ENCODE results near the gene CALHM5. TPM values are rescaled to one million over a fixed set of nuclear protein-coding genes. Genes with fewer than 3 reads are reported as not detected.
A peak's percentile ranks its signal among the peaks of the same experiment; 100 is the strongest.

CALHM5 gene
- total and polyA plus RNA-seq, 2 donors from 2014 or later, result 1.3 to 2.1 TPM

DNA sequence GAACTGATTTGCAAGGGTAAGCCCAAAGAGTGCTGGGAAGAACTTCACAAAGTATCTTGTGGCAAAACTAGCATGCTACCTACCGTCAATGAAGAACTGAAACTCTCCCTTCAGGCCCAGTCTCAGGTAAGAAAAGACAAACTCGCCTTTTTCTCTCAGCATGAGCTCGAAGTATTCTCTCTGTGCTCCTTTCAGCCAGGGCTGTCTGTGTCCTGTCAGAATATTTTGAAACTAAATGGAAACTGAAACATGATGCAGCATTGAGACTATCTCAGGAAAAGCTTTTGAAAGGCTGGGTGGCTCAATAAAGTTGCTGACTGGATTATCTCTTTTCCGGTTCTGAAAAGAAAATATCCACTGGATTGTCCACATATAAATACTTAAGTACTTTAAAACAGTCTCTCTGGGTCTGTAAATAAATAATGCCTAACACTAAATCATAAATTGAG, 696 bp downstream of the CALHM5 start:
- peak overlapping the region in 2 of 3 donors; percentile 2 to 64 for H3K9ac ChIP-seq (ENCODE audit: low read length in 3 of 3)
- intact Hi-C loops (cut with DNase I), result no loop called here
- DNase-seq (peak in 1 of 5 donors; percentile 29), FAIRE-seq (no peak)
- H3K27ac ChIP-seq (ENCODE audit: low read depth in 2 of 2, low read length in 2 of 2), result peak overlapping the region; percentile 69 to 80
- H3K9me3 ChIP-seq (ENCODE audit: control insufficient read depth in 2 of 3, insufficient read depth in 1 of 3, low read length in 3 of 3), result peaks cover 0 to 1% (median 0%) of the 10 kb centered on the region in 3 donors
- no peaks in the 10 kb centered on the region for H3K27me3 ChIP-seq (ENCODE audit: control insufficient read depth, insufficient read depth, low read length)
- peak overlapping the region; percentile 45 to 56 (median 49) for H3K4me3 ChIP-seq (ENCODE audit: low read length in 3 of 3)
- H3K36me3 ChIP-seq (ENCODE audit: control insufficient read depth in 2 of 3, insufficient read depth in 3 of 3, low read length in 3 of 3), result no peaks in the 10 kb centered on the region
- TF ChIP-seq, protein P1, sequence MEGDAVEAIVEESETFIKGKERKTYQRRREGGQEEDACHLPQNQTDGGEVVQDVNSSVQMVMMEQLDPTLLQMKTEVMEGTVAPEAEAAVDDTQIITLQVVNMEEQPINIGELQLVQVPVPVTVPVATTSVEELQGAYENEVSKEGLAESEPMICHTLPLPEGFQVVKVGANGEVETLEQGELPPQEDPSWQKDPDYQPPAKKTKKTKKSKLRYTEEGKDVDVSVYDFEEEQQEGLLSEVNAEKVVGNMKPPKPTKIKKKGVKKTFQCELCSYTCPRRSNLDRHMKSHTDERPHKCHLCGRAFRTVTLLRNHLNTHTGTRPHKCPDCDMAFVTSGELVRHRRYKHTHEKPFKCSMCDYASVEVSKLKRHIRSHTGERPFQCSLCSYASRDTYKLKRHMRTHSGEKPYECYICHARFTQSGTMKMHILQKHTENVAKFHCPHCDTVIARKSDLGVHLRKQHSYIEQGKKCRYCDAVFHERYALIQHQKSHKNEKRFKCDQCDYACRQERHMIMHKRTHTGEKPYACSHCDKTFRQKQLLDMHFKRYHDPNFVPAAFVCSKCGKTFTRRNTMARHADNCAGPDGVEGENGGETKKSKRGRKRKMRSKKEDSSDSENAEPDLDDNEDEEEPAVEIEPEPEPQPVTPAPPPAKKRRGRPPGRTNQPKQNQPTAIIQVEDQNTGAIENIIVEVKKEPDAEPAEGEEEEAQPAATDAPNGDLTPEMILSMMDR (IDR thresholded peaks at IDR 0.05; ENCODE audit: borderline replicate concordance, extremely low read depth, insufficient read depth), result no peak
- H3K4me1 ChIP-seq (ENCODE audit: control insufficient read depth in 2 of 3, insufficient read depth in 2 of 3, low read depth in 1 of 3, low read length in 3 of 3), result no peaks in the 10 kb centered on the region

DNA sequence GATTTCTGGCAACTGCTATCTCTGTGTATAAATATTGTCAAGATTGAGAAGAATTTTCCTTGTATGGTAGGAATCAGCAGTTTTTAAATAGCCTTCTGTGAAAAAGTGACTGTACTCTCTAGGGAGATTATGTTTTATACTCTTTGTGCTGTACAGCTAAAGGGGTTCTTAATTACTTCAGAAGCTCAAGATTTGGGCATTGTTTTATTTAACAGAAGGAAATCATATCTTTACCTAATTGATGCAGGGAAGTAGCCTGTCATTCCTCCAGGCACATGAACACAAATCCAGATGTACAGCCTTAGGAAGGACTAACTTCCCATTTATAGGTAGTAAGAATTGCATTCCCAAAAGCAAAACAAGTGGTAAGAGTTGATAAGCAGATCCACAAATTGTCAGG, 1.3 kb downstream of the CALHM5 start:
- DNase-seq, result peak in 1 of 5 donors; percentile 40
- H3K27ac ChIP-seq (ENCODE audit: low read depth in 2 of 2, low read length in 2 of 2), result peak overlapping the region in 1 of 2 donors; percentile 63
- peak overlapping the region; percentile 27 to 56 (median 45) for H3K4me3 ChIP-seq (ENCODE audit: low read length in 3 of 3)
- TF ChIP-seq, protein P1 (IDR thresholded peaks at IDR 0.05; ENCODE audit: borderline replicate concordance, extremely low read depth, insufficient read depth), result no peak
- peak overlapping the region in 1 of 3 donors; percentile 2 for H3K9ac ChIP-seq (ENCODE audit: low read length in 3 of 3)
- no peaks in the 10 kb centered on the region for H3K4me1 ChIP-seq (ENCODE audit: control insufficient read depth in 2 of 3, insufficient read depth in 2 of 3, low read depth in 1 of 3, low read length in 3 of 3)
- no peaks in the 10 kb centered on the region for H3K27me3 ChIP-seq (ENCODE audit: control insufficient read depth, insufficient read depth, low read length)
- no peak for FAIRE-seq
- intact Hi-C loops (cut with DNase I), result no loop called here
- no peaks in the 10 kb centered on the region for H3K36me3 ChIP-seq (ENCODE audit: control insufficient read depth in 2 of 3, insufficient read depth in 3 of 3, low read length in 3 of 3)
- peaks cover 0 to 1% (median 0%) of the 10 kb centered on the region in 3 donors for H3K9me3 ChIP-seq (ENCODE audit: control insufficient read depth in 2 of 3, insufficient read depth in 1 of 3, low read length in 3 of 3)

DNA sequence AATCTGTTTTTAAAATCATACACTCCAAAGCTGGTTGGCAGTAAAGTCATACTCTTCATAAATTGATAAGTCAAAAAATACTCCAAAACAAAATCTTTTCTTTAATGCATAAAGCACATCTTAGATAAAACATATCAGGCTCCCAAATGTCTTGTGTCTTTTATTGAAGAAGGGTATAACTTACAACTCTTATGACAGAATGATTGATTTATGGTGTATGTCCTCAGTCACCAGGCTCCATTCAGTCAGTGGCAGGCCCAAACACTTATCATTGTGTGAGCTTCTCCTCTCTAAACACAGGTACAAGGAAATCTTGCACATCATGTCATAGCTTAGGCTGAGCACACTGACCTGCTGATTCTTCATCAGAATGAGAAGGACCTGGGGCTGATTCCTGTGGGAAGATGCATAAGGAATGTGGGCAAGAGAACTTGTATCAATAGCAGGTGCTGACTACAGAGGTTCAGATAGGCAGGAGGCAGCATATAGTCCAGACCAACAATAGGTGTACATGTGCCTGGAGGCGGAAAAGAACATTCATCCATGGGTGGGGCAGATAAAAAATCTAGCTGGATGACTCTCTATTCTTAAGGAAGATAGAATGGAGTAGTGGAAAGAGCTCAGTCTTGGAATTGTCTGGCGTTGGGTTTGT, 1.9 kb downstream of the CALHM5 start:
- FAIRE-seq, result no peak
- TF ChIP-seq, protein P1 (IDR thresholded peaks at IDR 0.05; ENCODE audit: borderline replicate concordance, extremely low read depth, insufficient read depth), result no peak
- peak overlapping the region in 1 of 3 donors; percentile 2 for H3K9ac ChIP-seq (ENCODE audit: low read length in 3 of 3)

More for the DNA sequence above, 1.9 kb downstream of the CALHM5 start:
- peak overlapping the region in 2 of 3 donors; percentile 45 to 56 for H3K4me3 ChIP-seq (ENCODE audit: low read length in 3 of 3)
- no peak for DNase-seq
- no peaks in the 10 kb centered on the region for H3K27me3 ChIP-seq (ENCODE audit: control insufficient read depth, insufficient read depth, low read length)
- no peaks in the 10 kb centered on the region for H3K4me1 ChIP-seq (ENCODE audit: control insufficient read depth in 2 of 3, insufficient read depth in 2 of 3, low read depth in 1 of 3, low read length in 3 of 3)
- H3K36me3 ChIP-seq (ENCODE audit: control insufficient read depth in 2 of 3, insufficient read depth in 3 of 3, low read length in 3 of 3), result no peaks in the 10 kb centered on the region
- H3K27ac ChIP-seq (ENCODE audit: low read depth in 2 of 2, low read length in 2 of 2), result no peak overlapping the region
- intact Hi-C loops (cut with DNase I), result no loop called here
- H3K9me3 ChIP-seq (ENCODE audit: control insufficient read depth in 2 of 3, insufficient read depth in 1 of 3, low read length in 3 of 3), result peaks cover 0 to 1% (median 0%) of the 10 kb centered on the region in 3 donors
